SK-N-SH treated with all-trans-retinoic acid at 6 μM for 48 hours (cell line): Measurements from ENCODE around the gene ACTN1.

Experiments
- CREB5 ChIP-seq: fragments of 250-450 bp; sonication (Bioruptor Pico); IDR thresholded peaks from 2 replicates; pipeline ENCODE4 v1.5.1; 2020; ENCODE audit warnings: low read depth, mild to moderate bottlenecking, moderate library complexity
- CSDC2 ChIP-seq: fragments of 250-450 bp; sonication (Bioruptor Pico); IDR thresholded peaks from 2 replicates; pipeline ENCODE4 v1.5.0; 2020; ENCODE audit warnings: mild to moderate bottlenecking, moderate library complexity
- CSRNP3 ChIP-seq: fragments of 250-450 bp; sonication (Bioruptor Pico); IDR thresholded peaks from 2 replicates; pipeline ENCODE4 v1.5.1; 2021; ENCODE audit warnings: mild to moderate bottlenecking, moderate library complexity
- POU6F1 ChIP-seq: fragments of 250-450 bp; sonication (Bioruptor Pico); IDR thresholded peaks from 2 replicates; pipeline ENCODE4 v1.8.0; 2021; ENCODE audit warnings: low read depth, mild to moderate bottlenecking, moderate library complexity, borderline replicate concordance
- TCF4 ChIP-seq: fragments of 250-450 bp; sonication (Bioruptor Pico); IDR thresholded peaks from 2 replicates; pipeline ENCODE4 v1.8.0; 2021; ENCODE audit warnings: mild to moderate bottlenecking, moderate library complexity, borderline replicate concordance
- TOX ChIP-seq: fragments of 250-450 bp; sonication (Bioruptor Pico); IDR thresholded peaks from 2 replicates; pipeline ENCODE4 v1.8.0; 2021; ENCODE audit warnings: mild to moderate bottlenecking, moderate library complexity, borderline replicate concordance

- TF ChIP-seq CREB5 (CRISPR knock-in tag) (no peak), TOX (CRISPR knock-in tag) (no peak), CSDC2 (CRISPR knock-in tag) (no peak), POU6F1 (CRISPR knock-in tag) (no peak), CSRNP3 (no peak), TCF4 (CRISPR knock-in tag) (no peak)
These were observed 90.2 kb downstream of the ACTN1 start for GRCh38 chr14:68888883-68889282.
